Right hindlimb (tissue), 1 donor: Measurements from ENCODE around the gene CD36.
"Not testable (repeated sequence)": the region's sequence is repeated elsewhere in the genome, so short reads cannot be mapped to it uniquely, and the experiment has no call there.

ENCODE experiments used
- DNase-seq: peaks from one replicate; pipeline ENCODE4 v3.0.0-alpha.2; 2018

The CD36 gene

DNA sequence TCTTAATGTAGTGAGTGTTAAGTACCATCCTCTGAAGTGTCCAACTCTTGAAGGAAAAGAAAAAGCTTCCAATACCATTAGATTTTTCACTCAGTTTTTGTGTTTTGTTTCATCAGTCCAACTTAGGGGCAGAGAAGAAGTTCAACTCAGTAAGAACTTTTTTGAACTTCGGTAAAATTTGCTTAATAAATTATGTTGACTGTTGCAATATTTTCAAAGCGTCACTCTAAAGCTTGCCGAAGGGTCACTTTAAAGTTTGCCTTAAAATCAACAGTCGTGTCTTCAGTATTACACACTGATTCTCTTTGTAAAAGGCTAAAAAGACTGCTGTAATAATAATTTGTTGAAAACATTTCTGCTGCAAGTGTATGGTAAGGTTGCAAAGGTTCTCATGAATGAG is 17.6 kb downstream of the CD36 start:
- DNase-seq, result no peak

DNA sequence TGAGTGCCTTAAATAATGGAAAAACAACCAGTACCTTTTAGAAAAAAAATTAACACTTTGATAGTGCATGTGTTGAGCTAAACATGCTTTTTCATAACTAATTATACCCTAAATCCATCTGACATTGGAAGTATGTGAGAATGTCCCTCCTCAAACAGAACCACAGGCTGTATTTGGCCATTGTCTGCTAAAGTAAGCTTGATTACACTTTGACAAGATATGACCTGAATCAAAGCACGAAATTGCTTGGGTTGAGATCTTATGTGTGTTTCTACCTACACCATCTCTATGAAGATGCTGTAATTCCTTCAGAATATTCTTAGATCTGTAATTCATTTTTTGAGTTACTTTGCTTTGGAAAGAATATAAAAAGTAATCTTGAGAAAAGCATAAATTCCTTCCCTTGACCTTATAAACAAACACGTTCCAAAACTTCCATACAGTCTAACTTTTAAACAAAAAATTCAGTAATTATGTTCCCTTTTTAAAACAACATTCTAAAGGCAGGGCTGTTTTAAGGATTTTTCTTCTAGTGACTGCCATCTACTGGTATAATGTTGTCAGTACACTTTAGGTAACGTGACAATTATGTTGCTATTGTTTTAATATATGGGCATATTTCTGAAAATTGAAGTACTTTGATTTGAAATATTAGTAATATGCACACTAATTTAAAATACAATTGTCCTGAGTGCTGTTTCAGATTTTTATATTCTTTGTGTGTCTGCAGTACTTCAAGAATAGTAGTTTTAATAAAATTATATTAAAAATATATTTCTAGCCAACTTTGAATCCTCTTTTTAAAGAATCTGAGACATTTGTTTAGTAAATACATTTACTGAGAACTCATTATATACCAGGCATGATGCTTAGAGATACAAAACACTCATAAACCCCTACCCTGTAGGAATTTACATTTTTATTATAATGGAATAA is 20.9 kb downstream of the CD36 start:
- no peak for DNase-seq

DNA sequence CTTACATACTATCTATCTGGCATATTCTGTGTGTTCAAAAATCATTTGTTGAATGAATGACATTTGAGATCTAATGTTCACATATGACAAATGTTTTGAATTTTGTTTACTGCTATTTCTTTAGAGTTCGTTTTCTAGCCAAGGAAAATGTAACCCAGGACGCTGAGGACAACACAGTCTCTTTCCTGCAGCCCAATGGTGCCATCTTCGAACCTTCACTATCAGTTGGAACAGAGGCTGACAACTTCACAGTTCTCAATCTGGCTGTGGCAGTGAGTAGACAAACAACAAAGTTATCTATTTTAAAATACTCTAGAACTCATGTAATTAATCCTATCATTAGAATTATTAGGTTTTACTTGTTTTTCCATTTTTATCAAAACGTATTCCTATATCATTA is 22.5 kb downstream of the CD36 start:
- no peak for DNase-seq

DNA sequence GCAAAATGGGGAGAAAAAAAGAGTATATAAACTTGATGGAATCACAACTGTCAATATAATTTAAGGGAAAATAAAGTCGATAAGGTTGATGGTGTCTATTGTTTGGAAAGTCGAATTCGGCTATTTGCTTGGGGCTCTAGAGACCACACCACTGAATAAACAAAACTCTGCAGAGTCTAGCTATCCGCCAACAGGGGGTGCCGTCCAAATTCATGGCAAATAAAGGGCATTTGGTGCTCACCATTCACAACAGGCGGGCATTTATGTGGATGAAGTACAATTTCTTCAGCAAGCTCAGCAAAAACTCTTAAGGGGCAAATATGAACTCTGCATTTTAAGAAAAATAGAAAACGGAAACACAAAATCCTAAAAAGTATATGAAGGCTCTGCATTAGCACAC is 23.3 kb downstream of the CD36 start:
- DNase-seq, result no peak

DNA sequence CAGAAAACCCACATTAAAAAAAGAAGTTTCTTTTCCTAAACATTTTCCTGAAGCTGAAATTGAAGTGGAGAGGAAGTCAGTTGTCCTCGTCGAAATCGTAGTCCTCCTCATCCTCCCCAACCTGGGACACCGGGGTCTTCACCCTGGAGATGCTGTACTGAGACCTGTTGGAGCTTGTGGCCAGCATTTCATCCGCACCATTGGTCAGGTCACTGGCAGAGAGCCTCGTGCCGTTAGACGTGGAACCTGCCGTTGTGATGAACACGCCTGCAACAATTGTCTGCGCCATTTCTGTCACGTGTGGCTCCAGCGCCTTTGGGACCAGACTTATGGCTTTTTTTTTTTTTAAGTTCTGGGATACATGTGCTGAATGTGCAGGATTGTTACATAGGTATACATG is 23.8 kb downstream of the CD36 start:
- DNase-seq, result no peak

DNA sequence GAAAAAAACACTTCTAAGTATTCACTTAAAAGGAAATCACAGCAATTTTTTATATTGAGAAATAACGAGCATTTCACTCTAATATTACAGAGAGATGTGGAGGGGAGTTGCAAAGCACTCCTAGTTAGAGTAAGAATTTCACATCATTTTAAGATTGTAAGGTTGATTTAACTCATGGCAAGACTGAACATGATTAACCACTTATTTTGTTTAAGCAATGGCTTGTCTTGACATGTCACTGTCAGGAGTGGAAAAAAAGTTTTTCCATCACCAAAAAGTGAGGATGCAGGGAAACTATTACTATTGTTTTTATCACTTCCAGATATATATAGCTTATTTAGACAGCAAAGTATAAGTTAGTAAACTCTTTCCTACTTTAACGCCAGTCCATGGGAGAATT is 27.1 kb downstream of the CD36 start:
- no peak for DNase-seq

DNA sequence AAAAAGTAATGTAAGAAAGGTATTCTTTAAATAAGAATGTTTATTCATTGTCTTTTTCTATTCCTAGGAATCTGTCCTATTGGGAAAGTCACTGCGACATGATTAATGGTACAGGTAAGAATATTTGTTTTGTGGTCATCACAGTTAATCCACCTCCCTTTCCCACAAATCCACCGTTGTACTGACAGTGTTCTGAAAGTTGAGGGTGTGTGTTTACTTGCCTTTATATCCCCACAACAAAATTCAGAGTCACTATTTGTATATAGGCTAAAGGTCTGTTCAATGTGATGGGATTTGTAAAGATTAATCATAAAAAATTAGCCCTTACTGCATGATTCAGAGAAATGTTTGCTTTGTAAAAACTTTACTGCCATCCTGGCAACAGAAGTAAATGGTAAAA is 27.9 kb downstream of the CD36 start:
- DNase-seq, result no peak

DNA sequence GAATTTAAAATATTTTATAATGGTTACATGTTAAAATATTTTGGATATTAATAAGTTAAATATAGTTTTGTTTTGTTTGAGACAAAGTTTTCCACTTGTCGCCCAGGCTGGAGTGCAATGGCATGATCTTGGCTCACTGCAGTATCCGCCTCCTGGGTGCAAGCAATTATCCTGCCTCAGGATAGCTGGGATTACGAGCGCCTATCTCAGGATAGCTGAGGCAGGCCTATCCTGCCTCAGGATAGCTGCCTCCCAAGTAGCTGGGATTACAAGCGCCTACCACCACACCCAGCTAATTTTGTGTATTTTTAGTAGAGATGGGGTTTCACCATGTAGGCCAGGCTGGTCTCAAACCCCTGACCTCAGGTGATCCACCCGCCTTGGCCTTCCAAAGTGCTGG is 30.9 kb downstream of the CD36 start:
- DNase-seq, result not testable (repeated sequence)

DNA sequence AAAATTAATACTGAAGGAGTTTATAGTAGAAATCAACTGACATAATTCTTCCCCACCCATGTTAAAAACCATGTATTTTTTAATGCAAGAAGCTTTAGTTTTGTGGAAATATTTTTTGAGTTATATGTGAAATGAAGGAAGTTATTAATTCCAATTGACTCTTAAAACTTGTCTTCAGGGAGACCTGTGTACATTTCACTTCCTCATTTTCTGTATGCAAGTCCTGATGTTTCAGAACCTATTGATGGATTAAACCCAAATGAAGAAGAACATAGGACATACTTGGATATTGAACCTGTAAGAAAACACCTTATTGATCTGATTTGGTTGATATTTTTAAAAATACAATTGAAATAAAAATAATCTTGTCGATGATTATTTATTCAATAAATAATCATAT is 33.3 kb downstream of the CD36 start:
- DNase-seq, result no peak

DNA sequence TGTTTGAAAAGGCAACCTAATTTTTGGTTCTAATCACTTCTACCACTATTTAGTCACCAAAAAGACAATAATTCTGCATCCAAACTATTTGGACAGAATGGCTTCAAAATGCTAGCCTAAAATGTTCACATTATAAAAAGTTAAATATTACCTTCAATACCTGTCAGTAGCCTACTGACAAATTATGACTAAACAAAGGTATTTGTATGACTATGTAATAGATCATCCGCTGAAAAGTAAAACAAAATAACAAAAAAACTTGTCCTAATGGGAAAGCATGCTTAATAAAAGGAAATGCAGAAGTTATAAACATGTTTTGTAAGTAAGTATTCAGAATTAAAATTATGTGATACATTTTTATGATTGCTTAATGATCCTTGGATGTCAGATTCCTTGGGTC is 36.6 kb downstream of the CD36 start:
- DNase-seq, result no peak

DNA sequence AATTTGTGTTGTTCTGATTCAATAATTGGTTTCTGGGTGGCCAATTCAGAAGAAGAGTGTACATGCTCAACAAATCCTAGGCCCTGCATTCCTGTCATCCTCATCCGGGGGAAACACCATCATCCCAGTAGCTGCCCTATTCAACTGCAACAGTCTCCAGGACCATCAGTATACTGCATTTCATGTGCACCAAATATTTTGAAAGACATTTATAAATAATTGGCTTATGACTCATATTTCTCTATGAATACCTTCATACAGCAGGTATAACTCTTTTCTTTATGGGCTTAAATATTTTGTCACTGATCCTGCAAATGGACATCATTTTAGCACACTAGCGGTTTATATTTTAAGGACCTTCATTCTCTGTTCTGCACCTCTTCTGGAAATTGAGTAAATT is 38.0 kb downstream of the CD36 start:
- DNase-seq, result no peak

DNA sequence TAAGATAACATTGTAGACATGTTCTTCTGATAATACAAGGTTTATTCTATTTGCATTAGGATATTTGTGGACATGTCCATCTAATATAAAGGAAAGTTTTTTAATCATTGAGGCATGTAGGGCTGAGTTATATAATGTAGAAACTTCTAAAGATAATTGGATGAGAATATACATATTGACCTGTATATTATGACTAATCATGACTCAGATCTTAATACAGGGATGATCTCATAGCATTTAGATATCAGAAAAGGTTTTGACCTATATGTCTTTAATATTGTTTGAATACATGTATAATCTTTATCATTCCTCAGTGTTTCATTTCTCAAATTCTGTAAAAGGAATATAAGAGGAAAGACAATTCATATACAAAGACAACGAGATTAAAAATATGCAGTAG is 39.2 kb downstream of the CD36 start:
- no peak for DNase-seq

DNA sequence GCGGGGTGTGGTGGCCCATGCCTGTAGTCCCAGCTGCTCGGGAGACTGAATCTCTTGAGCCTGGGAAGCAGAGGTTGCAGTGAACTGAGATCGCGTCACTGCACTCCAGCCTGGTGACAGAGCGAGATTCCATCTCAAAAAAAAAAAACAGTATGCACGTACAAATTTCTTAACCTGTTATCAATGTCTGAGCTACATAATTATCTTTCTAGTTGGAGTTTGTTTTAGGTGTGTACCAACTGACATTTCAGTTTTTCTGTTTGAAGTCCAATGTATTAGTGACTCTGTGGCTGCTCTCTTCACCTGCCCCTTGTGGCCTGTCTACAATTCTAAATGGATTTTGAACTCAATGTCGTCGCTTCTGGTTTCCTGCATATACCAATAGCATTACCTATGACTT is 40.3 kb downstream of the CD36 start:
- DNase-seq, result no peak

DNA sequence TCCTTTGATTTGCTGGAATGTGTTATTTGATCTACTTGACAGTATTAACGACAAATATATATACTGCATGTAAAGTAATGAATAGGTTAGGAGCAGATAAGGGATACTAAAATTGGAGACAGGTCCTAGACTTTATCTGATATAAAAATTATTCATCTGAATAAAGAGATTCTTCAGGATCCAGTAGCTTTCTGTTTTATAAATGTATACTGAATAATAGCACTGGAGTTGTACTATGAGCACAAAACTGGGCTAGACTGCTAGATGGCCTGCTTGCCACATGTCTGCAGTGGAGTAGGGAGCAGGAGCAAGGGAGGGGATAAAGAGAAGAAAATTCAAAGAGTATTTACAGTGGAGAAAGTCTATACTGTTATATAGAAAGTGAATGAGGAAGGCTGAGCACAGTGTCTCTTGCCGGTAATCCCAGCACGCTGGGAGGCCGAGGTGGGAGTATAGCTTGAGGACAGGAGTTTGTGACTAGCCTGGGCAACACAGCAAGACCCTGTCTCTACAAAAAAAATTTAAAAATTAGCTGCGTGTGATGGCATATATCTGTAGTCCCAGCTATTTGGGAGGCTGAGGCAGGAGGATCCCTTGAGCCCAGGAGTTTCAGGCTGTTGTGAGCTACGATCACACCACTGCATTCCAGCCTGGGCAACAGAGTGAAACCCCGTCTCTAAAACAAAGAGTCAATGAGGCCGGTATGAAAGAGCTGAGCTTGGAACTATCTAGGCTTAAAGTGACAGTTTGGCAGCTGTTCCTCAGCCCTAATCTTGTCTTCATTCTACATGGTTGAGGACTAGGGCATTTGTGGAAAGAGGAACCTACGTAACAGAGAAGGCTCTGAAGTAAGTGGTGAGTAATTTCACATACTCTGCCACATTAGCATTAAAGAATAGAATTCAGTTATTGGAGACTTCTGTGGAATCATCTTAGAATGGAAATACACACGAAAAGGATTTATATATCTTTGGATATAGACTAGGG is 41.8 kb downstream of the CD36 start:
- DNase-seq, result no peak

DNA sequence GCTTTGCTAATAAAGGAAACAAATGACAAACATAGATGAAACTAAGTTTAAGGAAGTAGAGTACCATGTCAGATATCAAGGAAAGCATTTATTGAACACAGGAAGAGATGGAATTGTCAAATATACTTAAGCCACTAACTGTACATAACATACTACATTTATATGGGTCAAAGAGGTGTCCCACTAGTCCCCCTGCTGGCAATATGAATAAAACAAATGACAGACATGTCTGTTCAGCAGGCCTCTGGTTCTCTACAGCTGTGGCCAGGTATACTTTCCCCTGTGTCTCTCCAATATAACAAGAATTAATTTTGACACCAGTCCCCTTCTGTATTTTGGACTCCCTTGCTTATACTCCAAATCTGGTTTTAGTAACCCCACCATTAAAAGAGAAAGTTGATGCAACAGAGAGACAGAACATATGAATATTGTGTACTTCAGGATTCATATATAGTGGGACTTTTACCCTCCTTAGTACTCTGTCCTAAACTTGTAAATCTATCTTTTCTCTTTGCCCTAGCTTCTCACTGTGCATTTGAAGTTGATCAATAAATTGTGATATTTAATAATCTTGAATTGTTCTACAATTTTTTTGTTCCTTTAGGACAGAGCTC is 42.9 kb downstream of the CD36 start:
- no peak for DNase-seq

DNA sequence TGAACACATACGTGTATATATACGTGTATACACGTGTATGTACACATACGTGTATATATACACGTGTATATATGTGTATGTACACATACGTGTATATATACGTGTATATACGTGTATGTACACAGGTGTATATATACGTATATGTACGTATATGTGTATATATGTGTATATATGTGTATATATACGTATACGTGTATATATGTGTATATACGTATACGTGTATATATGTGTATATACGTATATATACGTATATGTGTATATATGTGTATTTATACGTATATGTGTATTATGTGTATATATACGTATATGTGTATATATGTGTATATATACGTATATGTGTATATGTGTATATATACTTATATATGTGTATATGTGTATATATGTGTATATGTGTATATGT is 44.3 kb downstream of the CD36 start:
- DNase-seq, result no peak

DNA sequence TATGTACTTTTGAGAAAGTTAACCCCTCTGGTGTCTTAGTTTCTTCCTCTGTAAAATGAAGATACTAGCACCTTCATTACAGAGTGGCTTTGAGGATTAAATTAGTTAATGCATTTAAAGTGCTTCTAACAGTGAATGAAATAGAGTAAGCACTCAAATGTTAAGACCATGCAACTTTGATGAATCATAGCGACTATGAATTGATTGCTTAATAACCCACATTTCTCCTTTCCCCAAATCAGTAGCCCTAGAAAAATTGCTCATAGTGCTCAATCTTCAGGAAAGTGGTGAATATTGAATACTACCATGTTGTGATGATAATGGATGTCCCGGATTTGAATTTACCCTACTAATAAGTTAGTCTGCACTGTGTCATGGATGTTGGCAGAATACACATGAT is 48.1 kb downstream of the CD36 start:
- no peak for DNase-seq

DNA sequence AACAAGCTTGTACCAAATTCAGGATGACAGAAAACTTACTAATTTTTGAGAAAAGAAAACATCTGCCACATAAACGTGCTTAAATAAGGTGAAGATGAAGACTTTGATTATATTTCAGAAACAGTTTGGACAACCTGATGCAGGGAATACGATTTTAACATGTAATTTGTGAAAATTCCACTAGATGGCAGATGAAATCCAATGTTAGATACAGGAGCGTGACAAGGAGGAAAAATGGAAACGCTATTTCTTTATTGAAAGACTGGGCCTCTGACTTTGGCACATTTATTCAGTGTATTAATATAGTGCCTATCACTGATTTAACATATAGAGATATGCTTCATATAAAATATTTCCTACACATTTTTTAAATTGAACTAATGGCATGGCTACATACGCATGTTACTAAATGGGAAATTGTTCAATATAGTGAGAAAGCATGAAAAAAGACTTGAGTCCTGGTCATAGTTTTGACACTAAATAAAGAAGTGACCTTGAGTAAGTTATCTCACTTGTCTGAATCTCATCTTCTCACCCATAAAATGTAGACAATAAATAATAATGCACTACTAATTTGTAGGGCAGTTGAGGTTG is 60.7 kb downstream of the CD36 start:
- no peak for DNase-seq

DNA sequence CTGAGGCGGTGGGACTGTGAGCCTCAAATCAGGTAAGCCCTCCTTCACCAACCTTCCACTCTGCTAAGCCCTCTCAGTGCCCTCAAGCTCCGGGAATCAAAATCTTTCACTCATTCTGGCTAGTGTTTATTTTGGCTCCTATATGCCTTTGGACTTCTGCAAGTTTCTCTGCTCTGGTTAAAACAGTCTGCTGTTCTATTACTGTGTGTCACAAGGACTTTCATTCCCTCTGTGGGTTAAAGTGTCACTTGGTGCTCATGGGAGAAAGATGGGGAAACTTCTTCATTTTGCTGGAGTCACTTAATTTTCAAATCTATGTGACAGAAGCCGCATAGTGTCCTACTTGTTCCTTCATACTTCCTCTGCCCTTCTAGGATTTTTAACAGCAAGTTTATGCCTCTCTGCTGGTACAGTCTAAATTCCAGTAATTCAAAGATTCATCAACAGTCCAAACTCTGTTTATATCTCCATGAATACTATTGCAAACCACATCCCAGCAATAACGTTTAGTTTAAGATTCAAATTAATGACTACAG is 61.3 kb downstream of the CD36 start:
- DNase-seq, result no peak

DNA sequence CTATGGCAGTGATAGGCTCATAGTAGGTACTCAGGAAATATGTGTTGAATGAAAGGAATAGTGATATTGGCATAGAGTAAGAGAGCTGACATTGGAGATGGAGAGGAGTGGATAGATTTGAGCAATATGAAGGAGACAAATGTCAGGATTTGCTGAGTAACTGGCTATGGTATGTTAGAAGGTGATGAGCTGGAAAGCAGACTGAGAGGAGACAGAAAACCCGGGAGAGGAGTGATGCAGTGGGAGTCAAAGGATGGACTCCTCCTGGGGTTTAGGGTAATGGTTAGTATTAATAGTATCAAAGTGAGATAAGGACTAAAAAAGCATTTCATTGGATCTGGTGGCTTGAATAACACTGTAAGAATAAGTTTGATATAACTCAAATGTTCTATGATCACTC is 64.8 kb downstream of the CD36 start:
- DNase-seq, result no peak

DNA sequence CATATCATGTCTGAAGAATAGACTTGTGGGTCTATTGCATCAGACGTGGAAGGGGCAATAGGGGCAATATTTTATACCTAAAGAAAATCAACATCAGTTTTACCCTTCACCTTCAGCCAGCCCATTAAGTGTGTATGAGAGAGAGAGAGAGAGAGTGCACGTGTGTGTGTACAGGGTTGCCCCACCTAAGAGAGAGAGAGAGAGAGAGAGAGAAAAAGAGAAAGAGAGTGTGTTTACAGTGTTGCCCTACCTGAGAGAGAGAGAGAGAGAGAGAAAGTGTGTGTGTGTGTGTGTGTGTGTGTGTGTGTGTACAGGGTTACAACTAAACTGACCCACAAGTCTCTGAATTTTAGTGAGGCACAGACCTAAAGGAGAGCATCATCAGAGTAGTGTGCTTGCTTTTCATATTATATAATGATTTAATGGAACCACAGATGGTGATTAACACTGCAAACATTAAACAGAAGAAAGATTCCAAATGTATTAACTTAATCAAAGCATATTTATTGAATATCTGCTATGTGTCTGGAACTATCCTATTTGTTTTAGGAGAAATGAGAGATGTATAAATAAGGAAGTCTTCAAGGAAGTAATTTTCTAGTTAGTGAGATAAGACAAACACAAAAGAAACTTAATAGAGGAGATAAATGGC is 66.8 kb downstream of the CD36 start:
- DNase-seq, result no peak

DNA sequence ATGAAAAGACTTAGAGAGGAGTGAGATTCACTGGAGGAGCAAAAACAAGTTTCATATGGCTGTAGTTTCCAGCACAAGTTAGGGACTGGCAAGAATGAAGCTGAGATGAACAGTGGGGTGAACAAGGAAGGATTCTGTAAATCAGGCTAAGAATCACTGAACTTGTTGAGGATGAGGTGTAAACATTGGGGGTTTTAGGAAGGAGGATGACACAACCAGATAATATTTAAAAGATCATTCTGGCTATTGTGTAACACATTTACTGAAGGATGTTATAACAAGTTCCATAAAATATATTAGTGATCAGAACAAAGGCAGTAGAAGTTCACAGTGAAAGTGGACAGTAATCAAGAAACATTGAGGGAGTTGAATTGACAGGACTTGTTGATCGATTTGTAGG is 68.9 kb downstream of the CD36 start:
- DNase-seq, result no peak
